Ovary (tissue), 9 donors: ENCODE data around the gene HIGD1A. TPM values are rescaled to one million over a fixed set of nuclear protein-coding genes. Genes with fewer than 3 reads are reported as not detected.

Source experiments
- DNase-seq, 5 donors: peaks; one replicate each; pipeline ENCODE4 v3.0.0-alpha.2; 2019 to 2020
- H3K27ac ChIP-seq, 2 donors: fragments of 200-600 bp; one replicate each; pipeline versions ENCODE4 v1.5.1 to v1.8.0; 2019 to 2022
- H3K27me3 ChIP-seq: fragments of 200-600 bp; one replicate; pipeline ENCODE4 v1.8.0; 2022
- H3K36me3 ChIP-seq: fragments of 200-600 bp; sonication (generic); one replicate; pipeline ENCODE4 v1.5.1; 2019
- H3K4me1 ChIP-seq: one replicate; pipeline ENCODE4 v1.8.1; 2013; ENCODE audit warnings: mild to moderate bottlenecking, moderate library complexity; ENCODE audit not compliant: insufficient read depth
- H3K4me3 ChIP-seq: fragments of 200-600 bp; sonication (generic); one replicate; pipeline ENCODE4 v1.5.1; 2017
- H3K9me3 ChIP-seq, 2 donors: fragments of 200-600 bp in 1 of 2; sonication (generic) in 1 of 2; one replicate each; pipeline versions ENCODE4 v1.5.1 to v1.8.1; 2013 to 2019; ENCODE audit warnings: mild to moderate bottlenecking in 1 of 2, moderate library complexity in 1 of 2
- CTCF ChIP-seq, 3 donors: fragments of 450-650 bp in 2 of 3; fragments of 200-600 bp in 1 of 3; IDR thresholded peaks; one replicate each; pipeline versions ENCODE4 v1.5.1 to v1.8.0; 2016 to 2022; ENCODE audit warnings: antibody characterized with exemption in 3 of 3, mild to moderate bottlenecking in 1 of 3
- EP300 ChIP-seq: sonication (generic); formaldehyde crosslinking; IDR thresholded peaks from one replicate; pipeline ENCODE4 v1.6.1; 2017; ENCODE audit warnings: antibody characterized with exemption
- POLR2A ChIP-seq: fragments of 450-650 bp; IDR thresholded peaks from one replicate; pipeline ENCODE4 v1.6.1; 2017; ENCODE audit warnings: antibody characterized with exemption, mild to moderate bottlenecking, moderate library complexity
- WGBS, 3 donors: extraction: QIAGEN DNeasy Blood & Tissue Kit in 1 of 3; methylation state at CpG; one replicate each; pipeline versions ENCODE4 v1.1.5 to v1.1.7; 2013 to 2017; 5-methylcytosine and 5-hydroxymethylcytosine counted together
- intact Hi-C, 4 donors: fragments of 100-400 bp; cut with DNase I; formaldehyde crosslinking; loops; one replicate each; pipeline versions ENCODE4 v1.11.0 to v1.15.1; 2022 to 2023
- polyA plus RNA-seq, 2 donors: library from polyadenylated mRNA; stranded (reverse); fragments of 200-250 nt in 1 of 2; fragments of 350-450 nt in 1 of 2; fragmentation: Illumina TruSeq in 1 of 2; extraction: RNeasy Lipid Tissue Mini Kit (QIAGEN cat#74804) in 1 of 2; gene quantifications; one replicate each; pipeline ENCODE4 v1.2.3, GENCODE V29; 2013 to 2014
- total RNA-seq, 7 donors: library from RNA; depleted of rRNA in 2 of 7; stranded (reverse); fragments of >200 nt in 2 of 7; fragmentation: NEBNext Ultra II Directional in 3 of 7; extraction: Animal tissue kit (Norgen Biotek cat#: 25700) in 3 of 7; gene quantifications; one replicate each; pipeline versions ENCODE4 v1.1.0 to v1.2.4, GENCODE V29; 2016 to 2023
- donor health status: DM: no; HTN: no; CAD: no; lungs with moderate emphysema.
- donor health status: DM: no; HTN: no; CAD: no.
- donor health status: Bipolar disorder and iron deficiency.
- donor health status: DM: yes; HTN: yes; CAD: no.
- donor health status: DM: no; HTN: no; CAD: no.
- donor health status: DM: yes; HTN: yes; CAD: no.

Gene HIGD1A
- total and polyA plus RNA-seq, 9 donors: 44.6 to 126 (median 65.4) TPM

GRCh38 chr3:42841332-42841731 is 37.0 kb upstream of the HIGD1A start:
- intact Hi-C loops: loop anchor here in 1 of 4 donors (10.0 kb wide), 1 partner anchor 57 kb away; no protein-coding TSS in a partner anchor
- Histone ChIP-seq H3K36me3 (no peaks in the 10 kb centered on the region), H3K4me1 (peaks cover 3% of the 10 kb centered on the region), H3K4me3 (no peak overlapping the region), H3K27ac (no peak overlapping the region), H3K27me3 (no peaks in the 10 kb centered on the region), H3K9me3 (no peaks in the 10 kb centered on the region)
- 48 to 92% (median 68%) methylated on average over 1 of the region's 1 CpG for WGBS, 3 donors
- no peak for TF ChIP-seq EP300
- DNase-seq: no peak

GRCh38 chr3:42839616-42840015 is 35.3 kb upstream of the HIGD1A start:
- WGBS, 3 donors: 23 to 29% (median 27%) methylated on average over 7 of the region's 7 CpGs
- no peaks in the 10 kb centered on the region for H3K27me3 ChIP-seq
- H3K36me3 ChIP-seq: no peaks in the 10 kb centered on the region
- H3K9me3 ChIP-seq: no peaks in the 10 kb centered on the region
- no peak overlapping the region for H3K27ac ChIP-seq
- intact Hi-C loops: loop anchor here in 3 of 4 donors (5.0 to 10.0 kb wide), 2 partner anchors 55 to 57 kb away; no protein-coding TSS in a partner anchor
- no peak for TF ChIP-seq POLR2A
- no peak for TF ChIP-seq EP300
- TF ChIP-seq CTCF (IDR thresholded peaks at IDR 0.05): peak; percentile 37 to 82 (median 81)
- H3K4me1 ChIP-seq: no peaks in the 10 kb centered on the region
- no peak overlapping the region for H3K4me3 ChIP-seq
- DNase-seq: peak in 3 of 5 donors; percentile 23 to 50 (median 31)

GRCh38 chr3:42838571-42838970 is 34.3 kb upstream of the HIGD1A start:
- WGBS, 3 donors: 68 to 77% (median 74%) methylated on average over 4 of the region's 4 CpGs

GRCh38 chr3:42836150-42837123 is 32.1 kb upstream of the HIGD1A start:
- no peak for DNase-seq
- Histone ChIP-seq H3K27ac (no peak overlapping the region), H3K27me3 (no peaks in the 10 kb centered on the region), H3K9me3 (no peaks in the 10 kb centered on the region), H3K36me3 (no peaks in the 10 kb centered on the region), H3K4me3 (no peak overlapping the region), H3K4me1 (no peaks in the 10 kb centered on the region)
- TF ChIP-seq EP300 (no peak), CTCF (IDR thresholded peaks at IDR 0.05) (no peak), POLR2A (no peak)
- 82 to 85% (median 83%) methylated on average over 5 of the region's 5 CpGs for WGBS, 3 donors
- intact Hi-C loops: loop anchor here in 3 of 4 donors (2.0 to 10.0 kb wide), 3 partner anchors 52 to 60 kb away; no protein-coding TSS in a partner anchor

More at GRCh38 chr3:42838571-42838970, 34.3 kb upstream of the HIGD1A start:
- intact Hi-C loops: loop anchor here in 2 of 4 donors (5.0 to 10.0 kb wide), 2 partner anchors 54 to 56 kb away; no protein-coding TSS in a partner anchor
- TF ChIP-seq CTCF (IDR thresholded peaks at IDR 0.05): no peak
- TF ChIP-seq POLR2A: no peak
- no peak for TF ChIP-seq EP300
- no peak overlapping the region for H3K4me3 ChIP-seq
- H3K27me3 ChIP-seq: no peaks in the 10 kb centered on the region
- H3K4me1 ChIP-seq: no peaks in the 10 kb centered on the region
- H3K27ac ChIP-seq: no peak overlapping the region
- no peaks in the 10 kb centered on the region for H3K36me3 ChIP-seq
- no peaks in the 10 kb centered on the region for H3K9me3 ChIP-seq
- no peak for DNase-seq
